H9 (cell line): ENCODE results near the gene TSPO. TPM values are rescaled to one million over a fixed set of nuclear protein-coding genes. Genes with fewer than 3 reads are reported as not detected.

Experiments
- DNase-seq: peaks from one replicate; pipeline ENCODE4 v3.0.0-alpha.2; 2017
- H2AFZ ChIP-seq: one replicate; pipeline ENCODE4 v1.6.1; 2013; ENCODE audit warnings: mild to moderate bottlenecking, low read length, control low read depth, moderate library complexity
- H2AK5ac ChIP-seq: 2 replicates; pipeline ENCODE4 v1.6.1; 2013; ENCODE audit warnings: low read length, control low read depth, mixed read lengths; ENCODE audit not compliant: insufficient read length
- H2BK120ac ChIP-seq: one replicate; pipeline ENCODE4 v1.6.1; 2013; ENCODE audit warnings: low read depth, mild to moderate bottlenecking, low read length, control low read depth, inconsistent platforms; ENCODE audit not compliant: poor library complexity, severe bottlenecking
- H2BK12ac ChIP-seq: 2 replicates; pipeline ENCODE4 v1.6.1; 2013; ENCODE audit warnings: low read length, control low read depth, mixed read lengths, low read depth; ENCODE audit not compliant: insufficient read length
- H2BK15ac ChIP-seq: 2 replicates; pipeline ENCODE4 v1.6.1; 2013; ENCODE audit warnings: low read depth, low read length, control low read depth
- H2BK20ac ChIP-seq: one replicate; pipeline ENCODE4 v1.6.1; 2013; ENCODE audit warnings: low read depth, mild to moderate bottlenecking, low read length, control low read depth, inconsistent platforms; ENCODE audit not compliant: poor library complexity, severe bottlenecking
- H2BK5ac ChIP-seq: 2 replicates; pipeline ENCODE4 v1.6.1; 2013; ENCODE audit warnings: low read length, control low read depth, mixed read lengths; ENCODE audit not compliant: insufficient read length
- H3K14ac ChIP-seq: 2 replicates; pipeline ENCODE4 v1.6.1; 2013; ENCODE audit warnings: low read length, control low read depth; ENCODE audit not compliant: insufficient read depth
- H3K18ac ChIP-seq: 2 replicates; pipeline ENCODE4 v1.6.1; 2013; ENCODE audit warnings: low read depth, mild to moderate bottlenecking, mixed read lengths, low read length, control low read depth; ENCODE audit not compliant: insufficient read length
- H3K23ac ChIP-seq: 2 replicates; pipeline ENCODE4 v1.6.1; 2013; ENCODE audit warnings: low read length, control low read depth, mixed read lengths, low read depth; ENCODE audit not compliant: insufficient read length
- H3K23me2 ChIP-seq: 2 replicates; pipeline ENCODE4 v1.6.1; 2013; ENCODE audit warnings: low read depth, mild to moderate bottlenecking, mixed read lengths, low read length, control low read depth; ENCODE audit not compliant: insufficient read length, poor library complexity, severe bottlenecking
- H3K27ac ChIP-seq: 2 replicates; pipeline ENCODE4 v1.5.1; 2013; ENCODE audit warnings: low read length, control low read depth, mixed read lengths, low read depth; ENCODE audit not compliant: insufficient read length
- H3K27me3 ChIP-seq: 2 replicates; pipeline ENCODE4 v1.6.1; 2013; ENCODE audit warnings: low read length, control low read depth, inconsistent platforms; ENCODE audit not compliant: insufficient read depth
- H3K4ac ChIP-seq: 2 replicates; pipeline ENCODE4 v1.6.1; 2013; ENCODE audit warnings: low read depth, mild to moderate bottlenecking, control low read depth, inconsistent platforms, low read length, moderate library complexity
- H3K4me1 ChIP-seq: 2 replicates; pipeline ENCODE4 v1.6.1; 2013; ENCODE audit warnings: low read length, control low read depth, inconsistent platforms; ENCODE audit not compliant: insufficient read depth
- H3K4me2 ChIP-seq: 2 replicates; pipeline ENCODE4 v1.6.1; 2013; ENCODE audit warnings: low read length, control low read depth, mixed read lengths; ENCODE audit not compliant: insufficient read length, insufficient read depth
- H3K56ac ChIP-seq: 2 replicates; pipeline ENCODE4 v1.6.1; 2013; ENCODE audit warnings: low read depth, mild to moderate bottlenecking, mixed read lengths, low read length, control low read depth; ENCODE audit not compliant: insufficient read length
- H3K79me1 ChIP-seq: 2 replicates; pipeline ENCODE4 v1.6.1; 2013; ENCODE audit warnings: low read depth, mild to moderate bottlenecking, moderate library complexity, low read length, control low read depth, inconsistent platforms; ENCODE audit not compliant: insufficient read depth, poor library complexity, severe bottlenecking
- H3K79me2 ChIP-seq: 2 replicates; pipeline ENCODE4 v1.6.1; 2013; ENCODE audit warnings: low read length, control low read depth, inconsistent platforms; ENCODE audit not compliant: insufficient read depth
- H3K9ac ChIP-seq: 2 replicates; pipeline ENCODE4 v1.6.1; 2013; ENCODE audit warnings: low read length, control low read depth, mixed read lengths; ENCODE audit not compliant: insufficient read length; ENCODE audit errors: extremely low read depth
- H3K9me3 ChIP-seq: one replicate; pipeline ENCODE4 v1.6.1; 2013; ENCODE audit warnings: low read depth, low read length, inconsistent platforms; ENCODE audit not compliant: control insufficient read depth
- H3T11ph ChIP-seq: one replicate; pipeline ENCODE4 v1.6.1; 2013; ENCODE audit warnings: mild to moderate bottlenecking, low read length, control low read depth, inconsistent platforms
- H4K20me1 ChIP-seq: one replicate; pipeline ENCODE4 v1.6.1; 2013; ENCODE audit not compliant: control insufficient read depth, insufficient read length, insufficient read depth
- H4K5ac ChIP-seq: 2 replicates; pipeline ENCODE4 v1.6.1; 2013; ENCODE audit warnings: low read depth, mild to moderate bottlenecking, mixed read lengths, low read length, control low read depth; ENCODE audit not compliant: insufficient read length
- H4K8ac ChIP-seq: replicated peaks from 2 replicates; pipeline ENCODE4 v1.6.1; 2013; ENCODE audit warnings: low read length, control low read depth, mixed read lengths, low read depth; ENCODE audit not compliant: insufficient read length
- H4K91ac ChIP-seq: 2 replicates; pipeline ENCODE4 v1.6.1; 2013; ENCODE audit warnings: low read depth, mild to moderate bottlenecking, moderate library complexity, mixed read lengths, low read length, control low read depth; ENCODE audit not compliant: insufficient read length
- H3K27ac Mint-ChIP-seq, 3 experiments: 2 replicates in 2 of 3; 3 replicates in 1 of 3; pipeline ENCODE4 v1.8.0; 2020 to 2021; ENCODE audit warnings: mixed read lengths in 3 of 3, mild to moderate bottlenecking in 1 of 3, moderate library complexity in 1 of 3
- H3K27me3 Mint-ChIP-seq: 2 replicates; pipeline ENCODE4 v1.8.0; 2021; ENCODE audit warnings: low read depth, mild to moderate bottlenecking, moderate library complexity, mixed read lengths
- H3K36me3 Mint-ChIP-seq, 3 experiments: 2 replicates in 2 of 3; 3 replicates in 1 of 3; pipeline ENCODE4 v1.8.0; 2020 to 2021; ENCODE audit warnings: low read depth in 3 of 3, mixed read lengths in 3 of 3; ENCODE audit not compliant: insufficient read depth in 1 of 3
- H3K4me1 Mint-ChIP-seq, 2 experiments: 2 replicates each; pipeline ENCODE4 v1.8.0; 2020; ENCODE audit warnings: mixed read lengths in 2 of 2
- H3K4me3 Mint-ChIP-seq, 2 experiments: 2 replicates in 1 of 2; 3 replicates in 1 of 2; pipeline ENCODE4 v1.8.0; 2020 to 2021; ENCODE audit warnings: mild to moderate bottlenecking in 2 of 2, mixed read lengths in 2 of 2, moderate library complexity in 1 of 2
- H3K9me3 Mint-ChIP-seq, 2 experiments: 2 replicates in 1 of 2; 3 replicates in 1 of 2; pipeline ENCODE4 v1.8.0; 2020; ENCODE audit warnings: mild to moderate bottlenecking in 2 of 2, mixed read lengths in 2 of 2, moderate library complexity in 1 of 2
- CTCF ChIP-seq: fragments of 200-600 bp; sonication (generic); conservative IDR thresholded peaks from 3 replicates; pipeline ENCODE4 v1.8.0; 2021; ENCODE audit warnings: antibody characterized with exemption, mild to moderate bottlenecking
- WGBS: extraction: QIAGEN DNeasy Blood & Tissue Kit; methylation state at CpG from one replicate; pipeline ENCODE4 v1.1.7; 2013; ENCODE audit warnings: missing lambda C conversion rate, low lambda C conversion rate, mixed read lengths; ENCODE audit not compliant: insufficient read length; ENCODE audit errors: extremely low coverage; 5-methylcytosine and 5-hydroxymethylcytosine counted together
- total RNA-seq: library from RNA; stranded (reverse); gene quantifications from 2 replicates; pipeline ENCODE4 v1.2.1, GENCODE V29; 2021

Gene TSPO
- total RNA-seq, 1 experiment from 2014 or later: 14.8 TPM

- no peak overlapping the region for H3K27ac ChIP-seq
- no peak overlapping the region for H3K4me3 Mint-ChIP-seq
Measured at GRCh38 chr22:43176090-43176489, 24.7 kb downstream of the TSPO start.

More at GRCh38 chr22:43176090-43176489, 24.7 kb downstream of the TSPO start:
- Histone ChIP-seq H2BK120ac (no peak overlapping the region), H3K79me2 (no peaks in the 10 kb centered on the region), H2AK5ac (no peak overlapping the region), H3K79me1 (no peaks in the 10 kb centered on the region), H2BK20ac (no peak overlapping the region), H2BK5ac (no peak overlapping the region), H3K14ac (no peak overlapping the region), H3K56ac (no peak overlapping the region), H4K91ac (no peak overlapping the region), H3K9ac (no peak overlapping the region), H3K27me3 (no peaks in the 10 kb centered on the region), H4K20me1 (no peaks in the 10 kb centered on the region), H2BK12ac (no peak overlapping the region), H2AFZ (no peak overlapping the region), H3K23ac (no peak overlapping the region), H4K5ac (no peak overlapping the region), H3K4me1 (no peaks in the 10 kb centered on the region), H4K8ac (no peak overlapping the region), H3K23me2 (no peaks in the 10 kb centered on the region), H3K18ac (no peak overlapping the region), H2BK15ac (no peak overlapping the region), H3T11ph (no peak overlapping the region), H3K9me3 (no peaks in the 10 kb centered on the region), H3K4me2 (no peak overlapping the region), H3K4ac (no peak overlapping the region)
- H3K36me3 Mint-ChIP-seq: peaks cover 36 to 78% (median 69%) of the 10 kb centered on the region in 3 experiments
- no peak overlapping the region for H3K27ac Mint-ChIP-seq
- no peaks in the 10 kb centered on the region for H3K27me3 Mint-ChIP-seq
- no peak for TF ChIP-seq CTCF
- no CpG with 5 or more reads among the region's 15 CpGs for WGBS
- no peaks in the 10 kb centered on the region for H3K9me3 Mint-ChIP-seq
- H3K4me1 Mint-ChIP-seq: no peaks in the 10 kb centered on the region
- DNase-seq: no peak
